ENCODE results near the gene ERMAP. TPM values are rescaled to one million over a fixed set of nuclear protein-coding genes. Genes with fewer than 3 reads are reported as not detected.

ERMAP gene
- total and polyA plus RNA-seq, 9 of the 15 experiments (the other 6 are each of a cell fraction or from before 2014, with no cell fraction given): 8.0 to 31.4 (median 22.5) TPM

DNA sequence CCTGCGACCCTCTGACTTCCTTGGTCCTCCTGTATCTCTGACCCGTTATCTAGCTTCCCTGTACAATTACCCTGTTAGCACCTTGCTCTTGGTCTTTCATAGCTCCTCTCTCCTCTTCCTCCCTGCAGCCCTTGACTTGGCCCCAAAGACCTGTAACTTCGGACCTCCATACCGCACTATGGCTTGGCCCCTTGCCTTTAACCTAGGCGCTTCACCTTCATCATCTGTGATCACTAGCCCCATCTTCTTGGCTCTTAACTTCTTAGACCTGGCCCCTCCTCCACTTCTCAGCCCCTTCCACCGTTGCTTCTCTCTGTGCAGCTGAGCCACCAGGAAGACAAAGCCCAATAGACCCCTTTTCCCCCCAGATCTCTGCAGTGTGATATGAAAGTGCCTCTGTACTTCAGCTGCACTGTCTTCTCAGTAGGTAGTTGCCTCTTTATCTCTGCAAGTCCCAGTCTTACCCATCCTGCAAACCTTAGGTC is 30.2 kb downstream of the ERMAP start (continued):
- TF ChIP-seq, protein P1, sequence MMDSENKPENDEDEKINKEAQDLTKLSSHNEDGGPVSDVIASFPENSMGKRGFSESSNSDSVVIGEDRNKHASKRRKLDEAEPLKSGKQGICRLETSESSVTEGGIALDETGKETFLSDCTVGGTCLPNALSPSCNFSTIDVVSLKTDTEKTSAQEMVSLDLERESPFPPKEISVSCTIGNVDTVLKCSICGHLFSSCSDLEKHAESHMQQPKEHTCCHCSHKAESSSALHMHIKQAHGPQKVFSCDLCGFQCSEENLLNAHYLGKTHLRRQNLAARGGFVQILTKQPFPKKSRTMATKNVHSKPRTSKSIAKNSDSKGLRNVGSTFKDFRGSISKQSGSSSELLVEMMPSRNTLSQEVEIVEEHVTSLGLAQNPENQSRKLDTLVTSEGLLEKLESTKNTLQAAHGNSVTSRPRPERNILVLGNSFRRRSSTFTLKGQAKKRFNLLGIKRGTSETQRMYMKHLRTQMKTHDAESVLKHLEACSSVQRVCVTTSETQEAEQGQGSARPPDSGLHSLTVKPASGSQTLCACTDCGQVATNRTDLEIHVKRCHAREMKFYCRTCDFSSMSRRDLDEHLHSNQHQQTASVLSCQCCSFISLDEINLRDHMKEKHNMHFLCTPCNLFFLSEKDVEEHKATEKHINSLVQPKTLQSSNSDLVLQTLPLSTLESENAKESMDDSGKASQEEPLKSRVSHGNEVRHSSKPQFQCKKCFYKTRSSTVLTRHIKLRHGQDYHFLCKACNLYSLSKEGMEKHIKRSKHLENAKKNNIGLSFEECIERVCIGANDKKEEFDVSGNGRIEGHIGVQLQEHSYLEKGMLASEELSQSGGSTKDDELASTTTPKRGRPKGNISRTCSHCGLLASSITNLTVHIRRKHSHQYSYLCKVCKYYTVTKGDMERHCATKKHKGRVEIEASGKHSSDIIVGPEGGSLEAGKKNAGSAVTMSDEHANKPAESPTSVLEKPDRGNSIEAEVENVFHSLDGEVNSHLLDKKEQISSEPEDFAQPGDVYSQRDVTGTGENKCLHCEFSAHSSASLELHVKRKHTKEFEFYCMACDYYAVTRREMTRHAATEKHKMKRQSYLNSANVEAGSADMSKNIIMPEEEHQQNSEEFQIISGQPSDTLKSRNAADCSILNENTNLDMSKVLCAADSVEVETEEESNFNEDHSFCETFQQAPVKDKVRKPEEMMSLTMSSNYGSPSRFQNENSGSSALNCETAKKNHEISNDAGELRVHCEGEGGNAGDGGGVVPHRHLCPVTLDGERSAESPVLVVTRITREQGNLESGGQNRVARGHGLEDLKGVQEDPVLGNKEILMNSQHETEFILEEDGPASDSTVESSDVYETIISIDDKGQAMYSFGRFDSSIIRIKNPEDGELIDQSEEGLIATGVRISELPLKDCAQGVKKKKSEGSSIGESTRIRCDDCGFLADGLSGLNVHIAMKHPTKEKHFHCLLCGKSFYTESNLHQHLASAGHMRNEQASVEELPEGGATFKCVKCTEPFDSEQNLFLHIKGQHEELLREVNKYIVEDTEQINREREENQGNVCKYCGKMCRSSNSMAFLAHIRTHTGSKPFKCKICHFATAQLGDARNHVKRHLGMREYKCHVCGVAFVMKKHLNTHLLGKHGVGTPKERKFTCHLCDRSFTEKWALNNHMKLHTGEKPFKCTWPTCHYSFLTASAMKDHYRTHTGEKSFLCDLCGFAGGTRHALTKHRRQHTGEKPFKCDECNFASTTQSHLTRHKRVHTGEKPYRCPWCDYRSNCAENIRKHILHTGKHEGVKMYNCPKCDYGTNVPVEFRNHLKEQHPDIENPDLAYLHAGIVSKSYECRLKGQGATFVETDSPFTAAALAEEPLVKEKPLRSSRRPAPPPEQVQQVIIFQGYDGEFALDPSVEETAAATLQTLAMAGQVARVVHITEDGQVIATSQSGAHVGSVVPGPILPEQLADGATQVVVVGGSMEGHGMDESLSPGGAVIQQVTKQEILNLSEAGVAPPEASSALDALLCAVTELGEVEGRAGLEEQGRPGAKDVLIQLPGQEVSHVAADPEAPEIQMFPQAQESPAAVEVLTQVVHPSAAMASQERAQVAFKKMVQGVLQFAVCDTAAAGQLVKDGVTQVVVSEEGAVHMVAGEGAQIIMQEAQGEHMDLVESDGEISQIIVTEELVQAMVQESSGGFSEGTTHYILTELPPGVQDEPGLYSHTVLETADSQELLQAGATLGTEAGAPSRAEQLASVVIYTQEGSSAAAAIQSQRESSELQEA (IDR thresholded peaks at IDR 0.05; ENCODE audit: low read depth): 0 out of 2 replicates have a peak, but pooled peaks have one; percentile 12
- 0 out of 4 replicates have a peak, but pooled peaks of 1 of the 2 experiments have one; percentile 9 for TF ChIP-seq KDM1A (IDR thresholded peaks at IDR 0.05)
- TF ChIP-seq, protein P2, sequence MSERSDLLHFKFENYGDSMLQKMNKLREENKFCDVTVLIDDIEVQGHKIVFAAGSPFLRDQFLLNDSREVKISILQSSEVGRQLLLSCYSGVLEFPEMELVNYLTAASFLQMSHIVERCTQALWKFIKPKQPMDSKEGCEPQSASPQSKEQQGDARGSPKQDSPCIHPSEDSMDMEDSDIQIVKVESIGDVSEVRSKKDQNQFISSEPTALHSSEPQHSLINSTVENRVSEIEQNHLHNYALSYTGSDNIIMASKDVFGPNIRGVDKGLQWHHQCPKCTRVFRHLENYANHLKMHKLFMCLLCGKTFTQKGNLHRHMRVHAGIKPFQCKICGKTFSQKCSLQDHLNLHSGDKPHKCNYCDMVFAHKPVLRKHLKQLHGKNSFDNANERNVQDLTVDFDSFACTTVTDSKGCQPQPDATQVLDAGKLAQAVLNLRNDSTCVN (CRISPR knock-in tag; IDR thresholded peaks at IDR 0.05): 0 out of 2 replicates have a peak, but pooled peaks have one; percentile 21
- TF ChIP-seq, protein P3, sequence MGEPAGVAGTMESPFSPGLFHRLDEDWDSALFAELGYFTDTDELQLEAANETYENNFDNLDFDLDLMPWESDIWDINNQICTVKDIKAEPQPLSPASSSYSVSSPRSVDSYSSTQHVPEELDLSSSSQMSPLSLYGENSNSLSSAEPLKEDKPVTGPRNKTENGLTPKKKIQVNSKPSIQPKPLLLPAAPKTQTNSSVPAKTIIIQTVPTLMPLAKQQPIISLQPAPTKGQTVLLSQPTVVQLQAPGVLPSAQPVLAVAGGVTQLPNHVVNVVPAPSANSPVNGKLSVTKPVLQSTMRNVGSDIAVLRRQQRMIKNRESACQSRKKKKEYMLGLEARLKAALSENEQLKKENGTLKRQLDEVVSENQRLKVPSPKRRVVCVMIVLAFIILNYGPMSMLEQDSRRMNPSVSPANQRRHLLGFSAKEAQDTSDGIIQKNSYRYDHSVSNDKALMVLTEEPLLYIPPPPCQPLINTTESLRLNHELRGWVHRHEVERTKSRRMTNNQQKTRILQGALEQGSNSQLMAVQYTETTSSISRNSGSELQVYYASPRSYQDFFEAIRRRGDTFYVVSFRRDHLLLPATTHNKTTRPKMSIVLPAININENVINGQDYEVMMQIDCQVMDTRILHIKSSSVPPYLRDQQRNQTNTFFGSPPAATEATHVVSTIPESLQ (CRISPR knock-in tag; IDR thresholded peaks at IDR 0.05): 0 out of 2 replicates have a peak, but pooled peaks have one; percentile 14
- 0 out of 2 replicates have a peak, but pooled peaks have one; percentile 65 for TF ChIP-seq HLTF (IDR thresholded peaks at IDR 0.05)
- 0 out of 2 replicates have a peak, but pooled peaks have one; percentile 26 for TF ChIP-seq ZC3H4 (CRISPR knock-in tag; IDR thresholded peaks at IDR 0.05; ENCODE audit: borderline replicate concordance)
- no peak for TF ChIP-seq ARNT (IDR thresholded peaks at IDR 0.05)
- TF ChIP-seq ZNF561 (CRISPR knock-in tag; conservative IDR thresholded peaks at IDR 0.05): no peak
- TF ChIP-seq MEF2D (tag; conservative IDR thresholded peaks at IDR 0.05; ENCODE audit: low read depth): no peak
- TF ChIP-seq, protein P4, sequence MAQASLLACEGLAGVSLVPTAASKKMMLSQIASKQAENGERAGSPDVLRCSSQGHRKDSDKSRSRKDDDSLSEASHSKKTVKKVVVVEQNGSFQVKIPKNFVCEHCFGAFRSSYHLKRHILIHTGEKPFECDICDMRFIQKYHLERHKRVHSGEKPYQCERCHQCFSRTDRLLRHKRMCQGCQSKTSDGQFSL (CRISPR knock-in tag; IDR thresholded peaks at IDR 0.05): no peak
- TF ChIP-seq, protein P4 (tag; IDR thresholded peaks at IDR 0.05): no peak
- TF ChIP-seq, protein P5, sequence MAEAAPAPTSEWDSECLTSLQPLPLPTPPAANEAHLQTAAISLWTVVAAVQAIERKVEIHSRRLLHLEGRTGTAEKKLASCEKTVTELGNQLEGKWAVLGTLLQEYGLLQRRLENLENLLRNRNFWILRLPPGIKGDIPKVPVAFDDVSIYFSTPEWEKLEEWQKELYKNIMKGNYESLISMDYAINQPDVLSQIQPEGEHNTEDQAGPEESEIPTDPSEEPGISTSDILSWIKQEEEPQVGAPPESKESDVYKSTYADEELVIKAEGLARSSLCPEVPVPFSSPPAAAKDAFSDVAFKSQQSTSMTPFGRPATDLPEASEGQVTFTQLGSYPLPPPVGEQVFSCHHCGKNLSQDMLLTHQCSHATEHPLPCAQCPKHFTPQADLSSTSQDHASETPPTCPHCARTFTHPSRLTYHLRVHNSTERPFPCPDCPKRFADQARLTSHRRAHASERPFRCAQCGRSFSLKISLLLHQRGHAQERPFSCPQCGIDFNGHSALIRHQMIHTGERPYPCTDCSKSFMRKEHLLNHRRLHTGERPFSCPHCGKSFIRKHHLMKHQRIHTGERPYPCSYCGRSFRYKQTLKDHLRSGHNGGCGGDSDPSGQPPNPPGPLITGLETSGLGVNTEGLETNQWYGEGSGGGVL (CRISPR knock-in tag; IDR thresholded peaks at IDR 0.05): no peak

Data from K562 (cell line).